Panc1 (cell line): Measurements from ENCODE around the gene LRRC27. TPM values are rescaled to one million over a fixed set of nuclear protein-coding genes. Genes with fewer than 3 reads are reported as not detected.

ENCODE experiments used
- ATAC-seq: fragments of 200-7000 bp; cut with Tn5 transposase; 2 replicates; pipeline ENCODE4 v1.9.1; 2020; ENCODE audit warnings: mild to moderate bottlenecking, moderate library complexity
- BruUV-seq: library from RNA; stranded (reverse); fragments of 400-500 nt; replicated peaks from 2 replicates; lab custom pipeline; 2021; lab: Mats Ljungman, UMichigan
- CTCF ChIA-PET: fragments of 300-600 bp; sonication (Branson Sonifier 250); formaldehyde crosslinking; loops from one replicate; lab custom pipeline; 2022; ENCODE audit warnings: antibody characterized with exemption; lab: Charles Lee
- POLR2A ChIA-PET: fragments of 300-600 bp; sonication (Branson Sonifier 250); formaldehyde crosslinking; loops from one replicate; lab custom pipeline; 2022; ENCODE audit warnings: antibody characterized with exemption; lab: Charles Lee
- DNase-seq: peaks from one replicate; pipeline ENCODE4 v3.0.0-alpha.2; 2010; ENCODE audit warnings: low read depth, low spot score
- H3K27ac ChIP-seq: 2 replicates; pipeline ENCODE4 v1.5.1; 2011; ENCODE audit warnings: mild to moderate bottlenecking, low read length, inconsistent platforms
- H3K27me3 ChIP-seq: fragments of 200-500 bp; sonication (Bioruptor generic); 2 replicates; pipeline ENCODE4 v1.6.0; 2014; ENCODE audit warnings: low read length, inconsistent platforms; ENCODE audit not compliant: control insufficient read depth, insufficient read depth
- H3K36me3 ChIP-seq: fragments of 200-500 bp; sonication (Bioruptor generic); 2 replicates; pipeline ENCODE4 v1.5.1; 2014; ENCODE audit warnings: inconsistent platforms, mild to moderate bottlenecking, low read length, moderate library complexity; ENCODE audit not compliant: control insufficient read depth, insufficient read depth
- H3K4me1 ChIP-seq: 2 replicates; pipeline ENCODE4 v1.5.1; 2011; ENCODE audit warnings: inconsistent platforms, mild to moderate bottlenecking, low read length, moderate library complexity; ENCODE audit not compliant: control insufficient read depth, insufficient read depth
- H3K4me3 ChIP-seq, 2 experiments: 2 replicates each; pipeline ENCODE4 v1.5.1; 2011 to 2012; ENCODE audit warnings: low read depth in 2 of 2, low read length in 2 of 2, mild to moderate bottlenecking in 2 of 2, inconsistent platforms in 1 of 2, moderate library complexity in 1 of 2
- H3K9me3 ChIP-seq: fragments of 200-500 bp; sonication (Bioruptor generic); 2 replicates; pipeline ENCODE4 v1.5.1; 2014; ENCODE audit warnings: low read depth, mild to moderate bottlenecking, inconsistent platforms, low read length, moderate library complexity; ENCODE audit not compliant: control insufficient read depth, insufficient read depth
- POLR2AphosphoS5 ChIP-seq: IDR thresholded peaks from 2 replicates; pipeline ENCODE4 v1.6.1; 2012; ENCODE audit warnings: mild to moderate bottlenecking, low read depth, low read length, moderate library complexity
- SIN3A ChIP-seq: IDR thresholded peaks from 2 replicates; pipeline ENCODE4 v1.6.1; 2012; ENCODE audit warnings: low read depth, mild to moderate bottlenecking, low read length, moderate library complexity, borderline replicate concordance; ENCODE audit not compliant: insufficient read depth
- TCF7L2 ChIP-seq: IDR thresholded peaks from 2 replicates; pipeline ENCODE4 v1.6.1; 2011; ENCODE audit warnings: mild to moderate bottlenecking, low read depth, low read length, inconsistent platforms
- in situ Hi-C: cut with HindIII; loops from 2 replicates; pipeline ENCODE4 v1.10.0; 2016; ENCODE audit warnings: low sequenced_read_pairs, low pct_unique_long_range_greater_than_20kb
- intact Hi-C: fragments of 100-400 bp; cut with micrococcal nuclease; formaldehyde crosslinking; loops from one replicate; pipeline ENCODE4 v1.10.0; 2022; ENCODE audit not compliant: unreplicated experiment
- total RNA-seq: library from RNA; stranded (reverse); gene quantifications from one replicate; pipeline ENCODE4 v1.2.1, GENCODE V29; 2021; ENCODE audit not compliant: unreplicated experiment
- TF ChIP-seq, protein P1 (sequence below), 2 experiments: IDR thresholded peaks; 2 replicates each; pipeline ENCODE4 v1.6.1; 2011 to 2012; ENCODE audit warnings: low read depth in 2 of 2, control low read depth in 1 of 2, low read length in 1 of 2, mild to moderate bottlenecking in 1 of 2, moderate library complexity in 1 of 2; ENCODE audit not compliant: insufficient read depth in 1 of 2
- TF ChIP-seq, protein P2 (sequence below): fragments of 450-650 bp; IDR thresholded peaks from 2 replicates; pipeline ENCODE4 v1.5.1; 2017; ENCODE audit warnings: mild to moderate bottlenecking

LRRC27 gene
- total RNA-seq, 1 experiment from 2014 or later: 15.7 TPM

DNA sequence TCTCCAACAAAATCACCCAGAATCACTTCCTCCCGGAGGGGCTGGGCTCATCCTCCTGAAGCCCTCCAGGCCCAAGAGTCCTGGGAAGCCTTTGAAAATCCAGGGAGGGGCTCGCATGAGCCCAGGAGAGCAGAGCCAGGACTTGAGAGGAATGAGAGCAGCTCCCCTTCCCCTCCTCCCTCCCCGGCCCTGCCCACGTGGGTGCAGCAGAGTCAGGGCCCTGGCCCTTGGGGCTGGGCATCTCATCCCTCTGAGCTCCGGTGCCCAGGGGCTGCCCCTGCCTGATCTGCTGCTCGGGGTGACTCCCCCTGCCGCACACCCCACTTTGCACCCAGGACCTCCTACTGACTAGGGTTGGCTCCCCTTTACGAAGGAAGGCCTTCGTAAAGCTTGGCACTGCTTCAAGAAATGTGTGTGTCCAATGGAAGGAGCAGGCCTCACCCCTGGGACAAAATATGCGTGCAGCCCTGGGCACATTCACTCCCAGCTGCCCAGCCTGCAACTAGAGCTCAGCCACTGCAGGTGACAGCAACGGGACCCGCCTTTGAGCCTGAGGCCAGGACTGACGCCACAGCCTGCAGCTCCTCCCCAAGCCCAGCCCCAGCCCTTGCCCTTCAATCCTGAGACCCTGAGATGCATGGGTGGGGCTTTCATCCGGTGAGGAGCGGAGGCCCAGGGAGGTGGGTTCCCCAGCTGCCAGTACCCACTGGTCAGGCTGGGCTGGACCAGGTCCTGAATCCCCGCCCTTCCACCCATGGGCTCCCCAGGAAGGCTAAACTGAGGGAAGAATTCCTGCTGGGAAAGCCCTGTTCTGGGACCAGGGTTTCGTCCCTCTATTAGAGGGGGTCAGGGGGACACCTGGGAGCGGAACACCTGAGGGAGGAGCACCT is 86.8 kb downstream of the LRRC27 start:
- Histone ChIP-seq H3K4me1 (peaks cover 68% of the 10 kb centered on the region), H3K4me3 (peak overlapping the region in 1 of 2 experiments; percentile 27; a peak in 1 of 4 replicates), H3K27me3 (no peaks in the 10 kb centered on the region), H3K27ac (peak overlapping the region; percentile 83), H3K9me3 (no peaks in the 10 kb centered on the region), H3K36me3 (no peaks in the 10 kb centered on the region)
- CTCF ChIA-PET: interaction anchor here (0.9 kb wide), 1 partner anchor 28 kb away, joined by 3 read pairs; no protein-coding TSS in a partner anchor
- TF ChIP-seq POLR2AphosphoS5 (peak; percentile 39; the same call in 1 of the 2 replicates), SIN3A (no peak), TCF7L2 (peak; percentile 69)
- TF ChIP-seq, protein P1, sequence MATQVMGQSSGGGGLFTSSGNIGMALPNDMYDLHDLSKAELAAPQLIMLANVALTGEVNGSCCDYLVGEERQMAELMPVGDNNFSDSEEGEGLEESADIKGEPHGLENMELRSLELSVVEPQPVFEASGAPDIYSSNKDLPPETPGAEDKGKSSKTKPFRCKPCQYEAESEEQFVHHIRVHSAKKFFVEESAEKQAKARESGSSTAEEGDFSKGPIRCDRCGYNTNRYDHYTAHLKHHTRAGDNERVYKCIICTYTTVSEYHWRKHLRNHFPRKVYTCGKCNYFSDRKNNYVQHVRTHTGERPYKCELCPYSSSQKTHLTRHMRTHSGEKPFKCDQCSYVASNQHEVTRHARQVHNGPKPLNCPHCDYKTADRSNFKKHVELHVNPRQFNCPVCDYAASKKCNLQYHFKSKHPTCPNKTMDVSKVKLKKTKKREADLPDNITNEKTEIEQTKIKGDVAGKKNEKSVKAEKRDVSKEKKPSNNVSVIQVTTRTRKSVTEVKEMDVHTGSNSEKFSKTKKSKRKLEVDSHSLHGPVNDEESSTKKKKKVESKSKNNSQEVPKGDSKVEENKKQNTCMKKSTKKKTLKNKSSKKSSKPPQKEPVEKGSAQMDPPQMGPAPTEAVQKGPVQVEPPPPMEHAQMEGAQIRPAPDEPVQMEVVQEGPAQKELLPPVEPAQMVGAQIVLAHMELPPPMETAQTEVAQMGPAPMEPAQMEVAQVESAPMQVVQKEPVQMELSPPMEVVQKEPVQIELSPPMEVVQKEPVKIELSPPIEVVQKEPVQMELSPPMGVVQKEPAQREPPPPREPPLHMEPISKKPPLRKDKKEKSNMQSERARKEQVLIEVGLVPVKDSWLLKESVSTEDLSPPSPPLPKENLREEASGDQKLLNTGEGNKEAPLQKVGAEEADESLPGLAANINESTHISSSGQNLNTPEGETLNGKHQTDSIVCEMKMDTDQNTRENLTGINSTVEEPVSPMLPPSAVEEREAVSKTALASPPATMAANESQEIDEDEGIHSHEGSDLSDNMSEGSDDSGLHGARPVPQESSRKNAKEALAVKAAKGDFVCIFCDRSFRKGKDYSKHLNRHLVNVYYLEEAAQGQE (IDR thresholded peaks at IDR 0.05; ENCODE audit: insufficient read depth in 1 of 2, low read depth in 2 of 2, low read length in 1 of 2): no peak
- TF ChIP-seq, protein P2, sequence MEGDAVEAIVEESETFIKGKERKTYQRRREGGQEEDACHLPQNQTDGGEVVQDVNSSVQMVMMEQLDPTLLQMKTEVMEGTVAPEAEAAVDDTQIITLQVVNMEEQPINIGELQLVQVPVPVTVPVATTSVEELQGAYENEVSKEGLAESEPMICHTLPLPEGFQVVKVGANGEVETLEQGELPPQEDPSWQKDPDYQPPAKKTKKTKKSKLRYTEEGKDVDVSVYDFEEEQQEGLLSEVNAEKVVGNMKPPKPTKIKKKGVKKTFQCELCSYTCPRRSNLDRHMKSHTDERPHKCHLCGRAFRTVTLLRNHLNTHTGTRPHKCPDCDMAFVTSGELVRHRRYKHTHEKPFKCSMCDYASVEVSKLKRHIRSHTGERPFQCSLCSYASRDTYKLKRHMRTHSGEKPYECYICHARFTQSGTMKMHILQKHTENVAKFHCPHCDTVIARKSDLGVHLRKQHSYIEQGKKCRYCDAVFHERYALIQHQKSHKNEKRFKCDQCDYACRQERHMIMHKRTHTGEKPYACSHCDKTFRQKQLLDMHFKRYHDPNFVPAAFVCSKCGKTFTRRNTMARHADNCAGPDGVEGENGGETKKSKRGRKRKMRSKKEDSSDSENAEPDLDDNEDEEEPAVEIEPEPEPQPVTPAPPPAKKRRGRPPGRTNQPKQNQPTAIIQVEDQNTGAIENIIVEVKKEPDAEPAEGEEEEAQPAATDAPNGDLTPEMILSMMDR: no peak
- no peak for DNase-seq
- BruUV-seq: no TSS peak
- intact Hi-C loops: no loop called here
- in situ Hi-C loops: no loop called here
- ATAC-seq: peak; percentile 70
- POLR2A ChIA-PET: interaction anchor here (0.5 to 0.6 kb wide), 2 partner anchors 22 to 28 kb away, joined by 4 to 8 read pairs; partner anchors contain the start of gene PWWP2B

DNA sequence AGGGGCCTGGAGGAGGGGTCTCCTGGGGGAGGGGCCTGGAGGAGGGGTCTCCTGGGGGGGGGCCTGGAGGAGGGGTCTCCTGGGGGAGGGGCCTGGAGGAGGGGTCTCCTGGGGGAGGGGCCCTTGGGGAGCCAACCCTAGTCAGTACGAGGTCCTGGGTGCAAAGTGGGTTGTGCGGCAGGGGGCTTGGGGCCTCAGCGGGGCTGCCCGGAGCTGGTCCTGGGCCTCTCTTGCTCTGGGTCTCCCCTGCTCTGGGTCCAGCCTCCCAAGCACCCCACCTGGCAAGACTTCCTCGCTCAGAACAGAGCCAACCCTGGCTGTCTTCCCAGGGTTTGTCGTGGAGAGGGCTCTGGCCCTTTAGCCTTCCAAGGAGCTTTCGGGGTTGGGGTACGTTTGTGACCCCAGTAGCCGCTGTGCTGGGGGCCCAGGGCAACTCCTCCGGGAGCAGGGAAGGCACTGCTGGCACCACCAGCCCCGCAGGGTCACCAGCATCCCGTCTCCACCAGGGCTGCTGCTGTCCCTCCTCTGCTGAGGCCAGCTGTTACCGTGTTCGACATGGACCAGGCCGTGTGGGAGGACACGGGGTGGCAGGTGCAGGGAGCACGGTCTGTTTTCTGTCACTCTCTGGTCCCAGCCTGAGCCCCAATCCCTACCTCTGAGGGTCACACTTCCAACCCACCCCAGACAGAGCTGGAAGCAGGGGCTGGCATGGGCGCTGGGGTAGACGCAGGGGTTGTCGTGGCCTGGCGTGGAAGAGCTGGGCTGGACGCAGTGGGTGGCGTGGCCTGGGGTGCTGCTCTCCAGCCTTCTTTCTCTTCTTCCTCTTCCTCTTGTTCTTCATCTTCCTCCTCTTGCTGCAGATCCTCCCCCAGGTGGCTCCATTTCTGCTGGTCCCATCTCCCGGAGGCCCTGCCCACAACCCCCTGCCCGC is 87.8 kb downstream of the LRRC27 start:
- in situ Hi-C loops: no loop called here
- TF ChIP-seq SIN3A: no peak
- no peak for TF ChIP-seq TCF7L2
- TF ChIP-seq, protein P1 (IDR thresholded peaks at IDR 0.05; ENCODE audit: insufficient read depth in 1 of 2, low read depth in 2 of 2, low read length in 1 of 2): no peak
- TF ChIP-seq POLR2AphosphoS5: 0 out of 2 replicates have a peak, but pooled peaks have one; percentile 15
- TF ChIP-seq, protein P2: no peak
- ChIA-PET CTCF (interaction anchor here (0.7 kb wide), 2 partner anchors 26 to 1114 kb away, joined by 4 to 7 read pairs; no protein-coding TSS in a partner anchor), POLR2A (interaction anchor here (0.6 kb wide), 1 partner anchor 107 kb away, joined by 3 read pairs; no protein-coding TSS in a partner anchor)
- DNase-seq (no peak), ATAC-seq (peak; percentile 33)
- no peaks in the 10 kb centered on the region for H3K9me3 ChIP-seq
- H3K36me3 ChIP-seq: no peaks in the 10 kb centered on the region
- peak overlapping the region; percentile 94 for H3K27ac ChIP-seq
- BruUV-seq: no TSS peak
- intact Hi-C loops: no loop called here
- H3K4me1 ChIP-seq: peaks cover 58% of the 10 kb centered on the region
- no peak overlapping the region for H3K4me3 ChIP-seq
- no peaks in the 10 kb centered on the region for H3K27me3 ChIP-seq
